Left forelimb (tissue), 1 donor: ENCODE results near the gene MAST1.
A peak's percentile ranks its signal among the peaks of the same experiment; 100 is the strongest.
"Not testable (repeated sequence)": the region's sequence is repeated elsewhere in the genome, so short reads cannot be mapped to it uniquely, and the experiment has no call there.

Experiments used
- DNase-seq: peaks from one replicate; pipeline ENCODE4 v3.0.0-alpha.2; 2018; ENCODE audit warnings: low spot score

MAST1 gene

DNA sequence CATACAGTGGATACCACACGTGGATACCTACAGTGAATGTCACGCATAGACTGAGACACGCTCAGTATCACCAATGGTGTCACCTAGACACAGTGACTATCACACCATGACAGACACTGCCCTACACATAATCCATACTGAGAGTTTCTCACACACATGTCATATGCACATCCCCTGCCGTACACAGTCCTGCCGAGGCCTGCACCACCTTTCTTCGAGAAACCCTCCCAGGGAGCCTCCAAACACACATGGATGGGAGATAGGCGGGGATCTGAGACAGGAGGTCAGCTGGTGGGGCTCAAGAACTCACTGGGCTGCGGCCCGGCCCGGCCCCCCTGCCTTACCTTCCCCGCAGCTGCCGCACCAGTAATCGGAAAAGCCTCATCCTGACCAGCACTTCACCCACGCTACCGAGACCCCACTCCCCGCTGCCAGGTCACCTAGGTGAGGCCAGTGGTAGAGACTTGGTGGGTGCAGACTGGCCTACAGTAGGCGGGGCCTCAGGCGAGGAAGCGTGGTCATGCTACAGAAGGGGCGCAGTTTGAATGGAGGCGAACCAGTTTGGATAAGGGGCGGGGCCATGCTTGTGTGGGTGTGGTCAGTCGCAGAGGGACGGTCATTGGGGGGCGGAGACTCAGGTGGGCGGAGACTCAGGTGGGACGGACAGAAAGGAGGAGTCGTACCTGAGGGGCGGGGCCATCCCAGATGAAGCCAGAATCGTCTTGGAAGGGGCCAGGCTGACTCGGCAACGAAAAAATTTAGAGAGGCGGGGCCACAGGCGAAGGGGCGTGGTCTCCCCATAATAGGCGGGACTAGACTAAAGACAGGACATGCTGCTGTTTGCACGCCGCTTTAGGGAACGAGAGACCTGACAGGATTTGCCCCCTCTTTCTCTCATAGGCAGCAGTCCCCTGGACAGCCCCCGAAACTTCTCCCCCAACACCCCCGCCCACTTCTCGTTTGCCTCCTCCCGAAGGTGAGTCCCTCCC lies 2.1 kb downstream of the MAST1 start:
- DNase-seq, result no peak

DNA sequence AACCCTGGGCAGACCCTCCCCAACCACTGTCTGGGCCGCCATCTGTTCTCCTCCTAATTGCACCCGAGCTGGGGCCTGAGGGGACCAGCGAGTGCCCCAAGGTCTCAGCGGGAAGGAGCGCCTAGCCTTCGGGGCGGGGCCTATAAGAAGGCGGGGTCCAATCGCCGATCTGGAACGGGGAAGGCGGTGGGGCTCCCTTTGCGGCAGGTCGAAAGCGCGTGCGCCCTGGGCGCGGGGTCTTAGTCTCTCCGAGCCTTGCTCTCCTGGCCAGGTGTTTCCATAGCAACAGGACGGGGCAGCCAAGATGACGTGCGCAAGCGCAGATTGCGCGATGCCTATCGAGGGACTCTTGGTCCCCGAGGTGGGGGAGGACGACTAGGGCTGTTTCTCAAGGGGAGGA lies 2.8 kb downstream of the MAST1 start:
- DNase-seq, result no peak

DNA sequence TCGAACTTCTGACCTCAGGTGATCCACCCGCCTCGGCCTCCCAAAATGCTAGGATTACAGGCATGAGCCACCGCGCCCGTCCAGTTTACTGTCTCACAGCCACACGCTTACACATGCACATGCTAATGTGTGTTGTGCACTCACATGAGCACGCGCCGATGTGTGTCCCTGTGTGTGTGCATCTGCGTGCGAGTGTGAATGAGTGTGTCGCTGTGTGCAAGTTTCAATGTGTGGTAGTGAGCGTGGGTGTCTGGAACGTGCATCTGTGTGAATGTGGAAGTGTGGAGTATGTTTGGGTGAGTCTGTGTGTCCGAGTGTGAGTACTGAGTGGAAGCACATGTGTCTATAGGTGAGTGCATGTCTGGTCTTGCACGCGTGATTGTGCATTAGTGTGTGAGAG lies 4.2 kb downstream of the MAST1 start:
- no peak for DNase-seq

DNA sequence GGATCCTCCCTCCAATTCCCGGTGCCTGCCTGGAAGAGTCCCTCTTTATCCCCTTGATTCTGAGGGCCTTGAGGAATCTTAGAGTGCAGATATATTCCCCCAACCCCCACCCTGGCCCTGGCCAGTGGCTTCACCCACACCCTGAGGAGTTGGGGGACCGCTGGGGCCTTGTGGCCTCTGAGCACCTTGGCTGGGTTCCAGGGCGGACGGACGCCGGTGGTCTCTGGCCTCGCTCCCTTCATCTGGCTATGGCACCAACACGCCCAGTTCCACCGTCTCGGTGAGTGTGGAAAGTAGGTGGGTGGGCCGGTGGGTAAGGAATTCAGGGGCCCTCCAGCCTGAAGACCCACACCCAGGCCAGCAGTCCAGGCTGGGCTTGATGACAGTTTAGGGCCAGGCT lies 5.0 kb downstream of the MAST1 start:
- DNase-seq, result no peak

DNA sequence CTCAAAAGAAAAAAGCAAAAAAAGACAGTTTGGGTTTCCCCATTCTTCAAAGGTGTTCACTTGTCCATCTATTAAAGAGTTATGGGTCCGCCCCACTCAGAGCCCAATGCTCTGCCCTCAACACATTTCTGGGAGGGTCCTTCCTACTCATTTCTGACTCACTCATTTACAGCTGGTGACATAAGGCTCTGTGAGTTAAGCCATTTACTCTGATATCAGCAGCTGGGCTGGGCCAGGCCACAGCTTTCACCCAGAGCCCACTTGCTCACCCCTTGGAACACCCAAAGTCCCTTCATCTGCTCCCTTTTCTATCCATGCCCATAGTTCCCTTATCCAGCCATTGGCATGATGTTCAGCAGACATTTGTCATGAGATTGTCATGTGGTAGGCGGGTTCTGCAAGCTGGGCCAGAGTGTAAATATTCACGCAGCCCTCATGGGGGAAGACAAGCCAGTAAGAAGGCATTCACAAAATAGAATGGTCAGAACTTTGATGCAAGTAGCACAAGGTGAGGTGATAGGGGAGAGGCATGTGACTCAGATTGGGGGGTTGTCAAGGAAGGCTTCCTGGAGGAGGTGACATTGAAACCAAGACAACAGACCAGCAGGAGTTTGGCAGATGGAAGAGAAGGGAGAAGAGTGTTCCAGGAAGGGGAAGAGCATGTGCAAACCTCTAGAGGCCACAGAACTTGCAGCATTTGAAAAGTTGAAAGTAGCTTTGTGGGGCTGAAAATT lies 5.9 kb downstream of the MAST1 start:
- no peak for DNase-seq

DNA sequence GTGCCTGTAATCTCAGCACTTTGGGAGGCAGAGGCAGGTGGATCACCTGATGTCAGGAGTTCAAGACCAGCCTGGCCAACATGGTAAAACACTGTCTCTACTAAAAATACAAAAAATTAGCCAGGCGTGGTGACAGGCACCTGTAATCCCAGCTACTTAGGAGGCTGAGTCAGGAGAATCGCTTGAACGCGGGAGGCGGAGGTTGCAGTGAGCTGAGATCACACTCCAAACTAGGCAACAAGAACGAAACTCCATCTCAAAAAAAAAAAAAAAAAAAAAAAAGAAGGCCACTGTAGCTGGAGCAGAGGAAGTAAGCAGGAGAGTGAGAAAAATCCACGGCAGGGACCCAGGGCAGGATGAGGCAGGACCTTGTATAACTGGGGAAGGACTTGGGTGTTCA lies 8.3 kb downstream of the MAST1 start:
- not testable (repeated sequence) for DNase-seq

DNA sequence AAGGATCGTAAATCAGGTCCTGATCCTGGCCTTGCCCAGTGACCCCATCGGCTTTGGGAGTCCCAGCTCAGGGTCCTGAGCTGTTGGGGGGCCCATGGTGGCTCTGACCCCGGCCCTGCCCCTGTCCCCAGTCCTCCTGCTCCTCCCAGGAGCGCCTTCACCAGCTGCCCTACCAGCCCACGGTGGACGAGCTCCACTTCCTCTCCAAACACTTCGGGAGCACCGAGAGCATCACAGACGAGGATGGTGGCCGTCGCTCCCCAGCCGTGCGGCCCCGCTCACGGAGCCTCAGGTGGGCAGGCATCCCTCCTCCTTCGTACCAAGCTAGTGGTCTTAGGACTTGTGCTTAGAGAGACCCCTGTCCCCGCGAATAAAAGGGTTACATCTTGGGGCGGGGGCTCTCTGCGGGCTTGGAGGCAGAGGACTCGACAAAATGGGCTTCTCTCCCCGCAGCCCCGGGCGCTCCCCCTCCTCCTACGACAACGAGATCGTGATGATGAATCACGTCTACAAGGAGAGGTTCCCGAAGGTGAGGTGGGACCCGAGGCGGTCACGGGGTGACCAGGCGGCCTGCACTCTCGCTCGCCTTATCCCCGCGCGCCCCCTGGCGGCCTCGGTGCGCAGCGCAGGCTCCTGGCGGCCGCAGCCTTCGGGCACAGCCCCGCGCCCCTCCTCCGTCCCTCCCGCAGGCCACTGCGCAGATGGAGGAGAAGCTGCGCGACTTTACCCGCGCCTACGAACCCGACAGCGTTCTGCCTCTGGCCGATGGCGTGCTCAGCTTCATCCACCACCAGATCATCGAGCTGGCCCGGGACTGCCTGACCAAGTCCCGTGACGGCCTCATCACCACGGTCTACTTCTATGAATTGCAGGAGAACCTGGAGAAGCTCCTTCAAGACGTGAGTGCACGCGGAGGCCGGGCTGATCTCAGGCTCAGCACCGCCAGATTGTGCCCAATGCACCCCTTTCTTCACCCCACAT lies 9.1 kb downstream of the MAST1 start:
- peak; percentile 90 for DNase-seq

DNA sequence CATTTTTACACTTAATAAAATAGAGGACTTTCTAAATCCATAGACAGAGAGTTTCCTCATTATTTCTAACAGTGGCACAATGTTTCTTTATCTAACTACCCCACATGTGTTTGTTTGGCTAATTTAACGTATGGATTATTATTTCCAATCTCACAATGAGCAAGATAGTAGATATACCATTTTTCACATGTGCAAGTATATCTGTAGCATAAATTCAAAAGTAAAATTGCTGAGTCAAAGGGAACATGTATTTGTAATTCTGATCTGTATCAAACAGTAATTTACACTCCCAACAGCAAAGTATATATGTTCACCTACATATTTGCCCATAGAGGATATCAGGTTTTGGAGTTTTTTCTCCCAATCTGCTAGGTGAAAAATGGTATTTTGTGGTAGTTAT lies 18.3 kb downstream of the MAST1 start:
- no peak for DNase-seq

DNA sequence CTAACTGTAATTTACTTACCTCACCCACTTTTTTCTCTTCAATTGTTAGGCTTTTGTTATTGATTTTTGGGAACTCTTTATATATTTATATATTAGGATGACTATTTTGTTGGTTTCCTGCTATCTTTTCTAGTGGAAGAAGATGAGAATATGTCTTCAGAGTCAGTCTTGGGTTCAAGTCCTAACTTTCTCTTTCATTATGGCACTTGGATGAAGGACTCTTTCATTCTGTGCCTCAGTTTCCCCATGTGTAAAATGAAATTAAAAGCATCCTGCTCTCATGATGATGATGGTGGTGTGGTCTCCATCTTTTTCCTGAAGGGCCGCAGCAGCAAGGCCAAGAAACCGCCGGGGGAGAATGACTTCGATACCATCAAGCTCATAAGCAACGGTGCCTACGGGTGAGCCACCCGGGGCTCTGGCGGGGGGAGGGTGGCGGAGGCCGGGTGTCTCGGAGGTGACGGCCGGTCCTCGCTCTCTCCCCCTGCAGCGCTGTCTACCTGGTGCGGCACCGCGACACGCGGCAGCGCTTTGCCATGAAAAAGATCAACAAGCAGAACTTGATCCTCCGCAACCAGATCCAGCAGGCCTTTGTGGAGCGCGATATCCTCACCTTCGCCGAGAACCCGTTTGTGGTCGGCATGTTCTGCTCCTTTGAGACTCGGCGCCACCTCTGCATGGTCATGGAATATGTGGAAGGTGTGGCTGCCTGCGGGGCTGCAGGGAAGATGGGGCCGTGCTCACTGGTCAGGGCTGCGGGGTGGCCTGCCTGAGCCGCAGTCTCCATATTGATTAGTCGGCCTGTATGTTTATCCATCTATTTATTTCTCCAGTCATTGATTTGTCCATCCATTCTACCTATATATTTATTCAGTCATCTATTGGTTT lies 20.0 kb downstream of the MAST1 start:
- no peak for DNase-seq

DNA sequence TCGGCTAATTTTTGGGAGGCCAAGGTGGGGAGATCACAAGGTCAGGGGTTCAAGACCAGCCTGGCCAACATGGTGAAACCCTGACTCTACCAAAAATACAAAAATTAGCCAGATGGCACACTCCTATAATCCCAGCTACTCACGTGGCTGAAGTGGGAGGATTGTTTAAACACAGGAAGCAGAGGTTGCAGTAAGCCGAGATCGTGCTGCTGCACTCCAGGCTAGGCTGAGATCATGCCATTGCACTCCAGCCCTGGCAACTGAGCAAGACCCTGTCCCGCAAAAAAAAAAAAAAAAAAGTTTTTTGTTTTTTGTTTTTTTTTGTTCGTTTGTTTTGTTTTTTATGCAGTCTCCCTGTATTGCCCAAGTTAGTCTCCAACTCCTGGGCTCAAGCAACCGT lies 21.2 kb downstream of the MAST1 start:
- DNase-seq, result no peak

DNA sequence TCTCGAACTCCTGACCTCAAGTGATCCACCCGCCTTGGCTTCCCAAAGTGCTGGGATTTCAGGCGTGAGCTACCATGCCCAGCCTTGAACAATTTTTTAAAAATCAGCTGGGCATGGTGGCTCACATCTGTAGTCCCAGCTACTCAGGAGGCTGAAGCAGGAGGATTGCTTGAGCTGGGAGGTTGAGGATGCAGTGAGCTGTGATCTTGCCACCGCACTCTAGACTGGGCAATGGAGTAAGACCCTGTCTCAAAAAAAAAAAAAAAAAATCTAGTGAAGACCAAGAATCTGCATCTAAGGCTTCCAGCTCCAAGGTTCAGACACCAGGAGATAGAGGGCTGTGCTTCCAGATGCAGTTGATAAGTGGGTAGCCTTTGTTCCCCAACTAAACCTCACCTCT lies 25.8 kb downstream of the MAST1 start:
- no peak for DNase-seq

DNA sequence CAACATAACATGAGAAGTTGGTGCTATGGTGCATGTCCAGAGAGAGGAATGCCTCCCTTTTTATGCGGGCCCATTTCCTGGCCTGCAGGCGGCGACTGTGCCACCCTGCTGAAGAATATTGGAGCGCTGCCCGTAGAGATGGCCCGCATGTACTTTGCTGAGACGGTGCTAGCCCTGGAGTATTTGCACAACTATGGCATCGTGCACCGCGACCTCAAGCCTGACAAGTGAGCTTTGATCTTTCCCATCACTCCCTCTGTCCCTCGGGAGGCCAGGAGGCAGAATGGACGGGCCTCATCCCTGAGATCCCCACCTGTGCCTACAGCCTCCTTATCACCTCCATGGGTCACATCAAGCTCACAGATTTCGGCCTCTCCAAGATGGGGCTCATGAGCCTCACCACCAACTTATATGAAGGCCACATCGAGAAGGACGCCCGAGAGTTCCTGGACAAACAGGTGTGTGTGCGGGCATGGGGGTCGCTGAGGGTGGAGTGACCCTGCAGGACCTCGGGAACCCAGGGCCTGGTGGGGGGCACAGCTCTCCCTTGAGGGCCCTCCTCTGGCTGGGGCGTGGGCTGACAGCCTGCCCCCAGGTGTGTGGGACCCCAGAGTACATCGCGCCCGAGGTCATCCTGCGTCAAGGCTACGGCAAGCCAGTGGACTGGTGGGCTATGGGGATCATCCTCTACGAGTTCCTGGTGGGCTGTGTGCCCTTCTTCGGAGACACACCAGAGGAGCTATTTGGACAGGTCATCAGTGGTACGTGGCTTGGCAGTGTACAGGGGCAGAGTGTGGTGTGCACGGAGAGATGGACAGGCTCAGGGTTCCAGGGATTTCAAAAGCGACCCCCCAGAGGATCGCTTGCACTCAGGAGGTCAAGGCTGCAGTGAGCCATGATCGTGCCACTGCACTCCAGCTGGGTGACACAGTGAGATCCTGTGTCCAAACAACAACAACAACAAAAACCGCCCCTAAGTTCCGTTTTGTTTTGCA lies 26.7 kb downstream of the MAST1 start:
- no peak for DNase-seq

DNA sequence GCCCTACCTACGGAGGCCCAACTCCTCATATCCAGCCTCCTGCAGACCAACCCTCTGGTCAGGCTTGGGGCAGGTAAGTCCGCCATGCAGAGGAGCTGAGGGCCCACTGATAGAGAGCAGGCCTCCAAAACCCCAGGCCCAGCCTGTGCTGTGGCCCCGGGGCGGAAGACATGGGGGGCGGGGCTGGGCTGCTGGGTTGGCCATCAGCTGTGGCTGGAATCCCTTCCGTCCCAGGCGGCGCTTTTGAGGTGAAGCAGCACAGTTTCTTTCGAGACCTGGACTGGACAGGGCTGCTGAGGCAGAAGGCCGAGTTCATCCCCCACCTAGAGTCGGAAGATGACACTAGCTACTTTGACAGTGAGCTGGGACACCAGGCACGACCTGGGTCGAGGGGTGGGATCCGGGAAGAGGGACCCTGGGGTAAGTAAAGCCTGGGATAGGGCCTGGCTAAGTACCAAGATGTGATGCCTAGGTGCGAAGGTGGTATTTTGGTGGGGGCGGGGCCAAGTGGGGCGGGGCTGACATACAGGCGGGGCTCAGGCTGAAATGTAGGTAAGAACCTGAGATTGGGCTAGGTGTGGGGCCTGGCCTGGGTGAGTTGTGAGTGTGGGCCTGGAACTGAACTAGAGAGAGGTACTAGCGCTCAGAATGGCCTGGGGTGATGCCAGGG lies 27.6 kb downstream of the MAST1 start:
- no peak for DNase-seq

DNA sequence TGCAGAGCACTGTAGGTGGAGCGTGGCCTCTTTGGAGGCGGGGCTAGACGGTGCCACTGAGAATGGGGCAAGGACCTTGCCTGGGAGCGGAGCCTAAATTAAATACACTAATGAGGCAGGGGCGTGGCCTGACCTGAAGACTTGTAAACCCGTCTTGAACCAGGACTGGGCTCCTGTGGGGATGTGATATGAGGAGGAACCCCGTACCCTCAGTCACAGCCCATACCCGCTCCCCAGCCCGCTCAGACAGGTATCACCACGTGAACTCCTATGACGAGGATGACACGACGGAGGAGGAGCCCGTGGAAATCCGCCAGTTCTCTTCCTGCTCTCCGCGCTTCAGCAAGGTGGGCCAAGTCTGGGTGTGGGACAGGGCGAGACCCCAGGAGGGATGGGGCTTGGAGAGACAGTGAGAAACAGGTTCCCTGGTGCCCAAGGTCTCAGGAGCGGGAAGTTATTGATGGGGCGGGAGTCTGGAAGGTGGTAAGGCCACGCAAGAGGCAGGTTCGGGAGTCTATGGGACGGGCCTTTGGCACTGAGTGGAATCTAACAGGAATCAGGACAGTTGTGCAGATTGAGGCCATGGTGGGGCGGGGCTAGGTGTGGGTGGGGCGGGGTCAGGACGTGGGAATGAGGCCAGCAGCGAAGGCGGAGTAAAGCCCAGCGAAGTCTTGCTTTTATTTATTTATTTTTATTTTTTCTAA lies 28.3 kb downstream of the MAST1 start:
- no peak for DNase-seq

DNA sequence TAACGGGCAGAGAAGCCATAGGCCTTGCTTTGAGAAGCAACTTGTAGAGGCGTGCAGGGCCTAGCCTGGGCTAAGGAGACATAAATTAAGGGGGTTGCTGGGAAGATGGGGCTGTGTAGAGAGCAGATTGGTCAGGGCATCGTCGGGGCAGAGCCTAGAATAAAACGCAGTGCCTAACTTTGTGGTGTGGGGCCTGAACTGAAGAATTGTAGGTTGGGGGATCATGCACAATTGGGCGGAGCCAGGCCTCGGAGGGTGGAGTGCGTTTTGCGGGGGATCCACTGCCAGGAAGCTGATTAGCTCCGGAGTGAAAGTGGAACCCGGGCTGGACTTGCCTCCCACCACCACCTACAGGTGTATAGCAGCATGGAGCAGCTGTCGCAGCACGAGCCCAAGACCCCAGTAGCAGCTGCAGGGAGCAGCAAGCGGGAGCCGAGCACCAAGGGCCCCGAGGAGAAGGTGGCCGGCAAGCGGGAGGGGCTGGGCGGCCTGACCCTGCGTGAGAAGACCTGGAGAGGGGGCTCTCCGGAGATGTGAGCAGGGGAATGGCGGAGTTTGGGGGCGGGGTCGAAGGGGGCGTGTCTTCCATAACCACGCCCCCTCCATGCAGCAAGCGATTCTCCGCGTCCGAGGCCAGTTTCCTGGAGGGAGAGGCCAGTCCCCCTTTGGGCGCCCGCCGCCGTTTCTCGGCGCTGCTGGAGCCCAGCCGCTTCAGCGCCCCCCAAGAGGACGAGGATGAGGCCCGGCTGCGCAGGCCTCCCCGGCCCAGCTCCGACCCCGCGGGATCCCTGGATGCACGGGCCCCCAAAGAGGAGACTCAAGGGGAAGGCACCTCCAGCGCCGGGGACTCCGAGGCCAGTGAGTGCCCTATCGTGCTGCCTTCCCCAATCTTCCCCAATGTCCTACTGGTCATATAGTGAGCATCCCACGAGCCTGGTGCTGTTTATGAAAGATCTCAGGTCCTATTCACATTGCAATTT lies 29.1 kb downstream of the MAST1 start:
- DNase-seq, result peak; percentile 86

DNA sequence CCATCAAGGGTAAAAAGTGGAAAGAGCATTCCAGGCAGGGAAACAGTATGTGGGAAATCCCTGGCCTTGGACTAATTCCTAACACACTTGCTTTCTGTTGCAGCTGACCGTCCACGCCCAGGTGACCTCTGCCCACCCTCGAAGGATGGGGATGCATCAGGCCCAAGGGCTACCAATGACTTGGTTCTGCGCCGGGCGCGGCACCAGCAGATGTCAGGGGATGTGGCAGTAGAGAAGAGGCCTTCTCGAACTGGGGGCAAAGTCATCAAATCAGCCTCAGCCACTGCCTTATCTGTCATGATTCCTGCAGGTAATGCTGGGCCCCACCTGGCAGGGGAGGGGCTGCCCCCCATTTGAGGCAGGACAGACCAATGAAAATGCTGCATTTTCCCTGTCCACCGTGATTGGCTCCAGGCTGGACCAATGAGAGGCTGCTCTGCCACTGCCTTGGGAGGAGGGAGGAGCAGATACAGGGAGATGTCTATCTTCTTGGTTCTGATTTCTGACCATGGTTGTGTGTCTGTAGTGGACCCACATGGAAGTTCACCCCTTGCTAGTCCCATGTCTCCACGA lies 30.3 kb downstream of the MAST1 start:
- DNase-seq, result no peak

DNA sequence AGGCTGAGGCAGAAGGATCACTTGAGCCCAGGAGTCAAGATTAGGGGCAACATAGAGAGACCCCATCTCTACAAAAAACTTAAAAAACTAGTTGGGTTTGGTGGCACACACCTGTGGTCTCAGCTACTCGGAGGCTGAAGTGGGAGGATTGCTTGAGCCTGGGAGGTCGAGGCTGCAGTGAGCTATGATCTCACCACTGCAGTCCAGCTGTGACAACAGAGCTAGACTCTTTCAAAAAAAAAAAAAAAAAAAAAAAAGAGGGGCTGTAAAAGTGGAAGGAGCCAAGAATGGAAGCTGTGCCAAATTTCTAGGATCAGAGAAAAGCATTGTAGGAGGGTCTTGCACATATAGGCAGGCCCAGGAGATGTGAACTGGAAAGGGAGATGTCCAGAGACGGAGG lies 33.4 kb downstream of the MAST1 start:
- no peak for DNase-seq
